ENCODE results near the gene ZDHHC14. TPM values are rescaled to one million over a fixed set of nuclear protein-coding genes. Genes with fewer than 3 reads are reported as not detected.
A peak's percentile ranks its signal among the peaks of the same experiment; 100 is the strongest.

The ZDHHC14 gene
- total RNA-seq, 4 donors from 2014 or later = 9.1 to 20.6 (median 12.5) TPM

DNA sequence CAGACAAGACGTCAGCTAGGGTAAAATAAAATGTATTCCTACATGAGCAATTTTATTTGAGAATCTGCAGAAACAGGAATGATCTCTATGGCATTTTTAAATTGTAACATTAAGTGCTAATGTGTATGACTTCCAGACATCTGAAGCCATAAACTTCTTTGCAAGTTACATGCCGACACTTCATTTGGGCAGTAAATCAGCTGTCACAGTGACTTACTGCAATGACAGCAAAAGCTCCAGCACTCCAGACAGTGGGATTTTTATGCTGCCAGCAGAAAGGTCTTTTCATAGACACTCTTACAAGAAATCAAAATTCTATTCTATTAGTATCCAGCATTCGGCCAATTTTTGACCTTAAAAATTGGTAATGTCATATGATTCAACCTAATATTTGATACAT is 285.7 kb downstream of the ZDHHC14 start:
- Histone ChIP-seq H3K4me3 (no peak overlapping the region), H3K27me3 (no peaks in the 10 kb centered on the region)
- TF ChIP-seq, protein P1, sequence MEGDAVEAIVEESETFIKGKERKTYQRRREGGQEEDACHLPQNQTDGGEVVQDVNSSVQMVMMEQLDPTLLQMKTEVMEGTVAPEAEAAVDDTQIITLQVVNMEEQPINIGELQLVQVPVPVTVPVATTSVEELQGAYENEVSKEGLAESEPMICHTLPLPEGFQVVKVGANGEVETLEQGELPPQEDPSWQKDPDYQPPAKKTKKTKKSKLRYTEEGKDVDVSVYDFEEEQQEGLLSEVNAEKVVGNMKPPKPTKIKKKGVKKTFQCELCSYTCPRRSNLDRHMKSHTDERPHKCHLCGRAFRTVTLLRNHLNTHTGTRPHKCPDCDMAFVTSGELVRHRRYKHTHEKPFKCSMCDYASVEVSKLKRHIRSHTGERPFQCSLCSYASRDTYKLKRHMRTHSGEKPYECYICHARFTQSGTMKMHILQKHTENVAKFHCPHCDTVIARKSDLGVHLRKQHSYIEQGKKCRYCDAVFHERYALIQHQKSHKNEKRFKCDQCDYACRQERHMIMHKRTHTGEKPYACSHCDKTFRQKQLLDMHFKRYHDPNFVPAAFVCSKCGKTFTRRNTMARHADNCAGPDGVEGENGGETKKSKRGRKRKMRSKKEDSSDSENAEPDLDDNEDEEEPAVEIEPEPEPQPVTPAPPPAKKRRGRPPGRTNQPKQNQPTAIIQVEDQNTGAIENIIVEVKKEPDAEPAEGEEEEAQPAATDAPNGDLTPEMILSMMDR (IDR thresholded peaks at IDR 0.05) = no peak
- no peak for TF ChIP-seq POLR2A (IDR thresholded peaks at IDR 0.05)

GRCh38 chr6:157667211-157668008 is 286.4 kb downstream of the ZDHHC14 start:
- TF ChIP-seq POLR2A (IDR thresholded peaks at IDR 0.05) = no peak
- TF ChIP-seq, protein P1 (IDR thresholded peaks at IDR 0.05) = peak; percentile 73 to 86 (median 84)
- Histone ChIP-seq H3K4me1 (peaks cover 0 to 11% (median 0%) of the 10 kb centered on the region in 4 donors), H3K36me3 (no peaks in the 10 kb centered on the region), H3K9me3 (no peaks in the 10 kb centered on the region), H3K4me3 (no peak overlapping the region), H3K27ac (no peak overlapping the region), H3K27me3 (no peaks in the 10 kb centered on the region)
- DNase-seq = peak; percentile 26 to 84 (median 53)

More for the DNA sequence above, 285.7 kb downstream of the ZDHHC14 start:
- no peak for DNase-seq
- H3K27ac ChIP-seq = no peak overlapping the region
- peaks cover 0 to 11% (median 0%) of the 10 kb centered on the region in 4 donors for H3K4me1 ChIP-seq
- H3K36me3 ChIP-seq = no peaks in the 10 kb centered on the region
- H3K9me3 ChIP-seq = no peaks in the 10 kb centered on the region

DNA sequence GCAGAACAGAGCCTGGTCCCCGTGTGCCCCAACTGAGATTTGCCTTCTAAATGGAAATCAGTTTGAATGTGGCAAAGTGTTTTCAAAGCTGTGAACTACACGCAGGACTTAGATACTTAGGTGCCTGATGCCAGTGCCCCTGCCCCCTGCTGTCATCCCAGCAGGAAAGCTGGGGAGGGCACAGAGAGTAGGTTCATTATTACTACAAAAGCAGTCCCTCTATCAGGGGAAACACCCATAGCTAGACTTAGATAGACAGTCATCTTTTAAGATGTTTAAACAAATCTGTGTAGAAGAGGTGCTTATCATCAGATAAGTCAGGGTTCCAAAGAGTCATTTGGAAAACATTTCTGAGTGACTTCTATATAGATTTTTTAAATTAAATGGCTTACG is 287.0 kb downstream of the ZDHHC14 start:
- DNase-seq = no peak
- no peaks in the 10 kb centered on the region for H3K27me3 ChIP-seq

GRCh38 chr6:157668713-157669112 is 287.7 kb downstream of the ZDHHC14 start:
- TF ChIP-seq POLR2A (IDR thresholded peaks at IDR 0.05) = no peak
- TF ChIP-seq, protein P1 (IDR thresholded peaks at IDR 0.05) = no peak
- H3K4me3 ChIP-seq = no peak overlapping the region
- no peak overlapping the region for H3K27ac ChIP-seq
- H3K4me1 ChIP-seq = peaks cover 0 to 11% (median 0%) of the 10 kb centered on the region in 4 donors
- H3K9me3 ChIP-seq = no peaks in the 10 kb centered on the region
- no peaks in the 10 kb centered on the region for H3K27me3 ChIP-seq
- peaks cover 0 to 6% (median 0%) of the 10 kb centered on the region in 3 donors for H3K36me3 ChIP-seq
- no peak for DNase-seq

More for the DNA sequence above, 287.0 kb downstream of the ZDHHC14 start:
- Histone ChIP-seq H3K9me3 (no peaks in the 10 kb centered on the region), H3K27ac (no peak overlapping the region), H3K4me1 (peaks cover 0 to 11% (median 0%) of the 10 kb centered on the region in 4 donors), H3K4me3 (no peak overlapping the region), H3K36me3 (peaks cover 0 to 4% (median 0%) of the 10 kb centered on the region in 3 donors)
- TF ChIP-seq, protein P1 (IDR thresholded peaks at IDR 0.05) = no peak
- TF ChIP-seq POLR2A (IDR thresholded peaks at IDR 0.05) = no peak

- Histone ChIP-seq H3K36me3 (peaks cover 0 to 6% (median 0%) of the 10 kb centered on the region in 3 donors), H3K9me3 (no peaks in the 10 kb centered on the region), H3K4me3 (no peak overlapping the region), H3K4me1 (peaks cover 0 to 11% (median 0%) of the 10 kb centered on the region in 4 donors), H3K27me3 (no peaks in the 10 kb centered on the region), H3K27ac (peak overlapping the region in 3 of 4 donors; percentile 9 to 31 (median 27))
- TF ChIP-seq, protein P1 (IDR thresholded peaks at IDR 0.05) = no peak
- no peak for TF ChIP-seq POLR2A (IDR thresholded peaks at IDR 0.05)
- DNase-seq = no peak
Observed at GRCh38 chr6:157669323-157669722, 288.3 kb downstream of the ZDHHC14 start.

Measured in Peyer's patch (tissue), 4 donors.